Activated CD8-positive, alpha-beta T cell treated with anti-CD3 and anti-CD28 coated beads for 36 hours (primary cell): ENCODE results near the gene GMEB1. TPM values are rescaled to one million over a fixed set of nuclear protein-coding genes. Genes with fewer than 3 reads are reported as not detected.
"Not testable (repeated sequence)": the region's sequence is repeated elsewhere in the genome, so short reads cannot be mapped to it uniquely, and the experiment has no call there.

Experiments
- ATAC-seq: fragments of 200-7000 bp; cut with Tn5 transposase; one replicate; pipeline ENCODE4 v1.10.0; 2021; ENCODE audit warnings: mild to moderate bottlenecking, moderate library complexity
- CTCF ChIA-PET: fragments of 350-600 bp; sonication (Branson Sonifier 250); formaldehyde crosslinking; loops from one replicate; lab custom pipeline; 2021; ENCODE audit warnings: antibody characterized with exemption; lab: Charles Lee
- POLR2A ChIA-PET: fragments of 350-600 bp; sonication (Branson Sonifier 250); formaldehyde crosslinking; loops from one replicate; lab custom pipeline; 2021; ENCODE audit warnings: antibody characterized with exemption; lab: Charles Lee
- DNase-seq: peaks from one replicate; pipeline ENCODE4 v3.0.0-alpha.2; 2020
- H3K27ac Mint-ChIP-seq: one replicate; pipeline ENCODE4 v1.8.0; 2021; ENCODE audit warnings: mild to moderate bottlenecking, mixed read lengths
- H3K27me3 Mint-ChIP-seq: one replicate; pipeline ENCODE4 v1.8.0; 2021; ENCODE audit warnings: mixed read lengths
- H3K36me3 Mint-ChIP-seq: one replicate; pipeline ENCODE4 v1.8.0; 2021; ENCODE audit warnings: low read depth, mixed read lengths
- H3K4me1 Mint-ChIP-seq: one replicate; pipeline ENCODE4 v1.8.0; 2021; ENCODE audit warnings: low read depth, mixed read lengths
- H3K4me3 Mint-ChIP-seq: one replicate; pipeline ENCODE4 v1.8.0; 2021; ENCODE audit warnings: mild to moderate bottlenecking, moderate library complexity, mixed read lengths
- H3K9me3 Mint-ChIP-seq: one replicate; pipeline ENCODE4 v1.8.0; 2021; ENCODE audit warnings: mixed read lengths
- intact Hi-C: fragments of 100-400 bp; cut with micrococcal nuclease; formaldehyde crosslinking; loops from one replicate; pipeline ENCODE4 v1.10.0; 2022
- total RNA-seq, 2 experiments: library from RNA; stranded (reverse); gene quantifications; one replicate each; pipeline ENCODE4 v1.2.3, GENCODE V29; 2021
- TF ChIP-seq, protein P1 (sequence below): fragments of 200-600 bp; IDR thresholded peaks from one replicate; pipeline ENCODE4 v1.8.0; 2022; ENCODE audit warnings: antibody characterized with exemption, mild to moderate bottlenecking

Gene GMEB1
- total RNA-seq, 2 experiments from 2014 or later = 22.0 to 23.3 TPM

DNA sequence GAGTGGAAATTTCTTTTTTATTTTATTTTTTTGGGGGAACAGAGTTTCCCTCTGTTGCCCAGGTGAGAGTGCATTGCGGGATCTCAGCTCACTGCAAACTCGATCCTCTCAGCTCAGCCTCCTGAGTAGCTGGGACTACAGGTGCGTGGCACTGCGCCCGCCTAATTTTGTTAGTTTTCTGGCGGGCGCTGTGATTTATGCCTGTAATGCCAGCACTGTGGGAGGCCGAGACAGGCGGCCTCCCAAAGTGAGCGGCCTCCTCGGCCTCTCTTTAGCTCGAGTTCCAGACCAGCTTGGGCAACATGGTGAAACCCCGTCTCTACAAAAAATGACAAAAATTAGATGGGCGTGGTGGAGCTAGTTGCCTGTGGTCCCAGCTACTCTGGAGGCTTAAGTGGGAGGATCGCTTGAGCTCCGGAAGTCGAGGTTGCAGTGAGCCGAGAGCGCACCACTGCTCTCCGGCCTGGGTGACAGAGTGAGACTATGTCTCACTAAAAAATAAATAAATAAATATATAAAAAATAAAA, 2.7 kb downstream of the GMEB1 start:
- TF ChIP-seq, protein P1, sequence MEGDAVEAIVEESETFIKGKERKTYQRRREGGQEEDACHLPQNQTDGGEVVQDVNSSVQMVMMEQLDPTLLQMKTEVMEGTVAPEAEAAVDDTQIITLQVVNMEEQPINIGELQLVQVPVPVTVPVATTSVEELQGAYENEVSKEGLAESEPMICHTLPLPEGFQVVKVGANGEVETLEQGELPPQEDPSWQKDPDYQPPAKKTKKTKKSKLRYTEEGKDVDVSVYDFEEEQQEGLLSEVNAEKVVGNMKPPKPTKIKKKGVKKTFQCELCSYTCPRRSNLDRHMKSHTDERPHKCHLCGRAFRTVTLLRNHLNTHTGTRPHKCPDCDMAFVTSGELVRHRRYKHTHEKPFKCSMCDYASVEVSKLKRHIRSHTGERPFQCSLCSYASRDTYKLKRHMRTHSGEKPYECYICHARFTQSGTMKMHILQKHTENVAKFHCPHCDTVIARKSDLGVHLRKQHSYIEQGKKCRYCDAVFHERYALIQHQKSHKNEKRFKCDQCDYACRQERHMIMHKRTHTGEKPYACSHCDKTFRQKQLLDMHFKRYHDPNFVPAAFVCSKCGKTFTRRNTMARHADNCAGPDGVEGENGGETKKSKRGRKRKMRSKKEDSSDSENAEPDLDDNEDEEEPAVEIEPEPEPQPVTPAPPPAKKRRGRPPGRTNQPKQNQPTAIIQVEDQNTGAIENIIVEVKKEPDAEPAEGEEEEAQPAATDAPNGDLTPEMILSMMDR = no peak
- ChIA-PET POLR2A (interaction anchor here (6.9 kb wide), 1 partner anchor 23 kb away, joined by 98 read pairs; the partner anchor contains the start of gene RNU11), CTCF (interaction anchor here (1.2 kb wide), 1 partner anchor 65 kb away, joined by 3 read pairs; the partner anchor contains the start of gene YTHDF2)
- ATAC-seq (no peak), DNase-seq (no peak)
- no peaks in the 10 kb centered on the region for H3K27me3 Mint-ChIP-seq
- intact Hi-C loops = no loop called here
- no peak overlapping the region for H3K4me3 Mint-ChIP-seq
- H3K9me3 Mint-ChIP-seq = no peaks in the 10 kb centered on the region
- peaks cover 4% of the 10 kb centered on the region for H3K36me3 Mint-ChIP-seq
- H3K27ac Mint-ChIP-seq = no peak overlapping the region
- H3K4me1 Mint-ChIP-seq = peaks cover 11% of the 10 kb centered on the region

DNA sequence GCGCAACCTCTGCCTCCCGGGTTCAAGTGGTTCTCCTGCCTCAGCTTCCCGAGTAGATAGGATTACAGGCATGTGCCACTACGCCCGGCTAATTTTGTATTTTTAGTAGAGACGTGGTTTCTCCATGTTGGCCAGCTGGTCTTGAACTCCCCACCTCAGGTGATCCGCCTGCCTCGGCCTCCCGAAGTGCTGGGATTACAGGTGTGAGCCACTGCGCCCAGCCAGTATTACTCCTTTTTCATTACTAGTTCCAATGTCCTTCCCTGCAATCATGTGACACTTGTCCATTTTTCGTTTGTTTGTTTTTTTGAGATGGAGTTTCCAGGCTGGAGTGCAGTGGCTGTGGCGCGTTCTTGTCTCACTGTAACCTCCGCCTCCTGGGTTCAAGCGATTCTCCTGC, 4.4 kb downstream of the GMEB1 start:
- DNase-seq, H3K4me3 Mint-ChIP-seq, ATAC-seq, H3K36me3 Mint-ChIP-seq, H3K27ac Mint-ChIP-seq, H3K27me3 Mint-ChIP-seq, CTCF ChIA-PET, H3K9me3 Mint-ChIP-seq, intact Hi-C loops: not testable (repeated sequence)
- POLR2A ChIA-PET = interaction anchor here (0.6 kb wide), 1 partner anchor 24 kb away, joined by 3 read pairs; no protein-coding TSS in a partner anchor
- H3K4me1 Mint-ChIP-seq = peaks cover 11% of the 10 kb centered on the region

DNA sequence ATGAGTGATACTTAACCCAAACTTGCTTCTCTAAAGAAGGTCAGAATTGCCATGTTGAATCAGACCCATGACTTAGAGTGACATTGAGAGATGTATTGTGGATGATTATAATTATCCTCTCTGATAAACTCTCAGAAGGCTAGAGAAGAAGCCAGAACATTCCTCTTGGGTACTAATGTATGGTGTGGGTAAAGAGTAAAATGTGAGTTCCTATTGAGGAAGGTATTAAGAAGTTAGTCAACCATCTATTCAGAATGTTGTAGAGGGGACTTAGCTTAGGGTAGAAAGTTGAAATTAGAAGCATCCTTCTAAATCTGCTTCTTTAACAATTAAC, 7.3 kb downstream of the GMEB1 start:
- CTCF ChIA-PET = interaction anchor here (0.9 kb wide), 1 partner anchor 60 kb away, joined by 3 read pairs; no protein-coding TSS in a partner anchor
- Mint-ChIP-seq H3K27ac (no peak overlapping the region), H3K4me1 (peaks cover 6% of the 10 kb centered on the region), H3K27me3 (no peaks in the 10 kb centered on the region), H3K4me3 (no peak overlapping the region), H3K9me3 (no peaks in the 10 kb centered on the region), H3K36me3 (peaks cover under 1% of the 10 kb centered on the region)
- intact Hi-C loops = no loop called here
- no peak for ATAC-seq
- TF ChIP-seq, protein P1 = no peak
- POLR2A ChIA-PET = interaction anchor here (0.8 kb wide), 1 partner anchor 57 kb away, joined by 4 read pairs; no protein-coding TSS in a partner anchor
- DNase-seq = no peak

DNA sequence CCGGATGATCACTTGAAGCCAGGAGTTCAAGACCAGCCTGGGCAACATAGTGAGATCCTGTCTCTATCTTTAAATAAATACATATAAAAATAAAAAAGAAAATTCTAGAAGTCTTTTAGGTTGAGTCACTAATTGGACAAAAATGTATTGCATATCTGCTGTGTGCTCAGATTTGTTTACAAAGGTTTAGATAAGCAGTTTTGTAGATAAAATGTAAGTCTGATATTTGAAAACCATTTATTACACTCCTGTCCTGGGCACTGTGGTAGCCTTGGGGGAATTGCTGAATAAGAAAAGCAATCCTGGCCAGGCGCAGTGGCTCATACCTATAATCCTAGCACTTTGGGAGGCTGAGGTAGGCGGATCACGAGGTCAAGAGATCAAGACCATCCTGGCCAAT, 11.6 kb downstream of the GMEB1 start:
- no peak overlapping the region for H3K4me3 Mint-ChIP-seq
- H3K27ac Mint-ChIP-seq = no peak overlapping the region
- CTCF ChIA-PET = no interaction called here

DNA sequence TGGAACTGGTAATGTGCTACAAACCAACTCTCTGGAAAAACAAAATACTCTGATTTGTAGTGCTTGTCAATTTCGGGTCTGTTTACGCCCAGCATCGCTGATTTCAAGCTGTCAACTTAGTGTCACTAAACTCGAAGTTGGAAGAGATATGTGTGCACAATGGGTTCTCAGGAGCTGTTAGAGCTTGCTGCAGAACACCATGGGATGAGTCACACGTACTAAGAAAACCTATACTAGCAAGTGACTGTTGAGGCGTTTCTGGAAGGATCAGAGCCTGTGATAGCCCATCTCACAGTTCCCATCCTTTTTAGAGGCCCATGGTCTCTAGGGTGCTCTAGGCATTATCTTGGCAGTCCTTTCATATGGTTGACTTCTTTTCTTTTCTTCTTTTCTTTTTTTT, 14.3 kb downstream of the GMEB1 start:
- DNase-seq = no peak
- no peak overlapping the region for H3K27ac Mint-ChIP-seq
- no peak for ATAC-seq
- H3K36me3 Mint-ChIP-seq = peaks cover 7% of the 10 kb centered on the region
- H3K27me3 Mint-ChIP-seq = no peaks in the 10 kb centered on the region
- no peaks in the 10 kb centered on the region for H3K9me3 Mint-ChIP-seq
- H3K4me3 Mint-ChIP-seq = no peak overlapping the region
- TF ChIP-seq, protein P1 = no peak
- ChIA-PET POLR2A (interaction anchor here (0.7 to 1.4 kb wide), 2 partner anchors 18 to 176 kb away, joined by 3 read pairs; no protein-coding TSS in a partner anchor), CTCF (no interaction called here)
- intact Hi-C loops = no loop called here
- no peaks in the 10 kb centered on the region for H3K4me1 Mint-ChIP-seq

More for the DNA sequence above, 11.6 kb downstream of the GMEB1 start:
- H3K36me3 Mint-ChIP-seq = peaks cover 4% of the 10 kb centered on the region
- TF ChIP-seq, protein P1 = no peak
- no peak for DNase-seq
- no peaks in the 10 kb centered on the region for H3K9me3 Mint-ChIP-seq
- intact Hi-C loops = no loop called here
- POLR2A ChIA-PET = no interaction called here
- ATAC-seq = no peak
- no peaks in the 10 kb centered on the region for H3K27me3 Mint-ChIP-seq
- H3K4me1 Mint-ChIP-seq = peaks cover 5% of the 10 kb centered on the region
